Measurements from ENCODE around the gene IGHMBP2.
"Not testable (repeated sequence)": the region's sequence is repeated elsewhere in the genome, so short reads cannot be mapped to it uniquely, and the experiment has no call there.

IGHMBP2 gene

GRCh38 chr11:68903288-68904247 is at the start of gene IGHMBP2, which contains the start of gene MRPL21:
IGHMBP2 (plus strand) TSS chr11:68903891; CDS start chr11:68903953, 62 bp downstream.
MRPL21 (minus strand) TSS chr11:68903832; CDS start chr11:68903810, 22 bp downstream.
- Mint-ChIP-seq H3K9me3 (no peaks in the 10 kb centered on the region), H3K36me3 (peaks cover 21 to 47% of the 10 kb centered on the region in 2 donors), H3K27me3 (no peaks in the 10 kb centered on the region), H3K27ac (peak within 1 kb of the TSS; percentile 97), H3K4me3 (peak within 1 kb of the TSS; percentile 97), H3K4me1 (peaks cover 33 to 53% of the 10 kb centered on the region in 2 donors)
- ATAC-seq (replicated peaks) (peak; percentile 98), DNase-seq (peak; percentile 81)

GRCh38 chr11:68854273-68854958 is 49.3 kb upstream of the IGHMBP2 start:
- no peak for ATAC-seq (replicated peaks)
- Mint-ChIP-seq H3K4me3 (peak overlapping the region in 1 of 2 donors; percentile 21), H3K36me3 (no peaks in the 10 kb centered on the region), H3K27ac (no peak overlapping the region), H3K4me1 (peaks cover 0 to 5% of the 10 kb centered on the region in 2 donors), H3K9me3 (no peaks in the 10 kb centered on the region), H3K27me3 (peaks cover 19 to 22% of the 10 kb centered on the region in 2 donors)
- DNase-seq = no peak

- Mint-ChIP-seq H3K4me3 (peak overlapping the region; percentile 76 to 83), H3K27ac (peak overlapping the region; percentile 56), H3K36me3 (no peaks in the 10 kb centered on the region), H3K4me1 (peaks cover 0 to 5% of the 10 kb centered on the region in 2 donors), H3K27me3 (peaks cover 19 to 22% of the 10 kb centered on the region in 2 donors), H3K9me3 (no peaks in the 10 kb centered on the region)
- DNase-seq (peak; percentile 16), ATAC-seq (replicated peaks) (peak; percentile 82 to 85)
Measured at GRCh38 chr11:68855205-68855981, 48.3 kb upstream of the IGHMBP2 start.

GRCh38 chr11:68856425-68857030 is 47.2 kb upstream of the IGHMBP2 start:
- not testable (repeated sequence) for H3K36me3 Mint-ChIP-seq; H3K4me3 Mint-ChIP-seq; ATAC-seq (replicated peaks)

GRCh38 chr11:68857037-68857586 is 46.6 kb upstream of the IGHMBP2 start:
- DNase-seq (no peak), ATAC-seq (replicated peaks) (no peak)
- H3K27me3 Mint-ChIP-seq = peaks cover 19 to 22% of the 10 kb centered on the region in 2 donors
- no peaks in the 10 kb centered on the region for H3K36me3 Mint-ChIP-seq
- no peaks in the 10 kb centered on the region for H3K9me3 Mint-ChIP-seq
- peaks cover 0 to 5% of the 10 kb centered on the region in 2 donors for H3K4me1 Mint-ChIP-seq
- H3K27ac Mint-ChIP-seq = no peak overlapping the region
- H3K4me3 Mint-ChIP-seq = no peak overlapping the region

More at GRCh38 chr11:68856425-68857030, 47.2 kb upstream of the IGHMBP2 start:
- H3K27ac Mint-ChIP-seq, DNase-seq, H3K4me1 Mint-ChIP-seq, H3K9me3 Mint-ChIP-seq: not testable (repeated sequence)
- H3K27me3 Mint-ChIP-seq = peaks cover 19 to 22% of the 10 kb centered on the region in 2 donors

GRCh38 chr11:68859123-68859522 is 44.6 kb upstream of the IGHMBP2 start:
- Mint-ChIP-seq H3K4me1 (peaks cover 0 to 5% of the 10 kb centered on the region in 2 donors), H3K27me3 (peaks cover 3 to 9% of the 10 kb centered on the region in 2 donors), H3K4me3 (no peak overlapping the region), H3K36me3 (peaks cover 7 to 8% of the 10 kb centered on the region in 2 donors), H3K9me3 (peaks cover 0 to 2% of the 10 kb centered on the region in 2 donors), H3K27ac (no peak overlapping the region)
- DNase-seq (no peak), ATAC-seq (replicated peaks) (no peak)

GRCh38 chr11:68862421-68862820 is 41.3 kb upstream of the IGHMBP2 start:
- no peak for DNase-seq
- no peak for ATAC-seq (replicated peaks)
- H3K27me3 Mint-ChIP-seq = no peaks in the 10 kb centered on the region
- H3K4me3 Mint-ChIP-seq = no peak overlapping the region
- H3K9me3 Mint-ChIP-seq = peaks cover 0 to 2% of the 10 kb centered on the region in 2 donors
- no peaks in the 10 kb centered on the region for H3K4me1 Mint-ChIP-seq
- H3K27ac Mint-ChIP-seq = no peak overlapping the region
- H3K36me3 Mint-ChIP-seq = peaks cover 7 to 9% of the 10 kb centered on the region in 2 donors

- no peak for ATAC-seq (replicated peaks)
- Mint-ChIP-seq H3K27me3 (peaks cover 4 to 7% of the 10 kb centered on the region in 2 donors), H3K27ac (no peak overlapping the region), H3K9me3 (peaks cover 0 to 2% of the 10 kb centered on the region in 2 donors), H3K4me3 (no peak overlapping the region), H3K36me3 (peaks cover 7 to 9% of the 10 kb centered on the region in 2 donors), H3K4me1 (peaks cover 0 to 2% of the 10 kb centered on the region in 2 donors)
- DNase-seq = no peak
Measured at GRCh38 chr11:68863553-68864265, 40.0 kb upstream of the IGHMBP2 start.

GRCh38 chr11:68865241-68865640 is 38.5 kb upstream of the IGHMBP2 start:
- peaks cover 0 to 2% of the 10 kb centered on the region in 2 donors for H3K9me3 Mint-ChIP-seq
- DNase-seq (no peak), ATAC-seq (replicated peaks) (no peak)
- H3K27me3 Mint-ChIP-seq = peaks cover 15 to 21% of the 10 kb centered on the region in 2 donors
- no peak overlapping the region for H3K27ac Mint-ChIP-seq
- H3K4me1 Mint-ChIP-seq = peaks cover 10 to 12% of the 10 kb centered on the region in 2 donors
- peaks cover 7 to 11% of the 10 kb centered on the region in 2 donors for H3K36me3 Mint-ChIP-seq
- no peak overlapping the region for H3K4me3 Mint-ChIP-seq

GRCh38 chr11:68867066-68867465 is 36.6 kb upstream of the IGHMBP2 start:
- peaks cover 10 to 15% of the 10 kb centered on the region in 2 donors for H3K4me1 Mint-ChIP-seq
- H3K4me3 Mint-ChIP-seq = no peak overlapping the region
- no peak for ATAC-seq (replicated peaks)
- H3K36me3 Mint-ChIP-seq = peaks cover 7 to 11% of the 10 kb centered on the region in 2 donors
- peaks cover 0 to 2% of the 10 kb centered on the region in 2 donors for H3K9me3 Mint-ChIP-seq
- H3K27me3 Mint-ChIP-seq = peaks cover 15 to 25% of the 10 kb centered on the region in 2 donors
- H3K27ac Mint-ChIP-seq = no peak overlapping the region
- DNase-seq = no peak

- Mint-ChIP-seq H3K9me3 (peaks cover 0 to 1% of the 10 kb centered on the region in 2 donors), H3K27me3 (peaks cover 15 to 25% of the 10 kb centered on the region in 2 donors), H3K36me3 (peaks cover 3 to 10% of the 10 kb centered on the region in 2 donors), H3K4me1 (peaks cover 10 to 15% of the 10 kb centered on the region in 2 donors), H3K4me3 (no peak overlapping the region), H3K27ac (no peak overlapping the region)
- ATAC-seq (replicated peaks) = no peak
- DNase-seq = no peak
Measured at GRCh38 chr11:68868221-68868835, 35.4 kb upstream of the IGHMBP2 start.

GRCh38 chr11:68870470-68870869 is 33.2 kb upstream of the IGHMBP2 start:
- DNase-seq (no peak), ATAC-seq (replicated peaks) (no peak)
- H3K4me1 Mint-ChIP-seq = peaks cover 10 to 15% of the 10 kb centered on the region in 2 donors
- peak overlapping the region; percentile 77 to 89 for H3K4me3 Mint-ChIP-seq
- H3K36me3 Mint-ChIP-seq = peaks cover 0 to 2% of the 10 kb centered on the region in 2 donors
- no peaks in the 10 kb centered on the region for H3K9me3 Mint-ChIP-seq
- no peak overlapping the region for H3K27ac Mint-ChIP-seq
- H3K27me3 Mint-ChIP-seq = peaks cover 15 to 25% of the 10 kb centered on the region in 2 donors
